SK-N-SH (cell line): ENCODE measurements around the gene NELFA. TPM values are rescaled to one million over a fixed set of nuclear protein-coding genes. Genes with fewer than 3 reads are reported as not detected.

ENCODE experiments used
- CTCF ChIA-PET: fragments of 300-600, 350-600 bp; formaldehyde crosslinking; extraction: SDS; loops from one replicate; lab custom pipeline; 2021; lab: Yijun Ruan, JAX
- POLR2A ChIA-PET: fragments of 350-600 bp; sonication (Branson Sonifier 250); formaldehyde crosslinking; extraction: SDS; loops from one replicate; lab custom pipeline; 2020; ENCODE audit warnings: antibody characterized with exemption, inconsistent platforms; lab: Yijun Ruan, JAX
- DNase-seq: peaks from one replicate; pipeline ENCODE4 v3.0.0; 2012
- H2AFZ ChIP-seq: fragments of 200-600 bp; sonication (generic); 2 replicates; pipeline ENCODE4 v1.8.1; 2016; ENCODE audit warnings: antibody characterized with exemption, mild to moderate bottlenecking, low read depth
- H3F3A ChIP-seq: fragments of 200-600 bp; sonication (generic); replicated peaks from 2 replicates; pipeline ENCODE3; 2016; ENCODE audit warnings: antibody characterized with exemption, mild to moderate bottlenecking; ENCODE audit not compliant: insufficient read depth
- H3K27ac ChIP-seq, 2 experiments: fragments of 200-500 bp in 1 of 2; fragments of 200-600 bp in 1 of 2; sonication (Bioruptor generic) in 1 of 2; sonication (generic), shearing (Covaris generic) in 1 of 2; 2 replicates each; pipeline versions ENCODE4 v1.5.1 to v1.6.1; 2014 to 2016; ENCODE audit warnings: low read depth in 2 of 2, inconsistent platforms in 1 of 2, low read length in 1 of 2, mild to moderate bottlenecking in 1 of 2, mixed read lengths in 1 of 2
- H3K27me3 ChIP-seq: fragments of 200-600 bp; sonication (generic), shearing (Covaris generic); 2 replicates; pipeline ENCODE4 v1.6.1; 2016; ENCODE audit warnings: mixed run types; ENCODE audit not compliant: insufficient read depth
- H3K36me3 ChIP-seq, 2 experiments: fragments of 200-500 bp in 1 of 2; fragments of 200-600 bp in 1 of 2; sonication (Bioruptor generic) in 1 of 2; sonication (generic) in 1 of 2; replicated peaks in 1 of 2; 2 replicates each; pipeline versions ENCODE3 to v1.5.1; 2014 to 2016; ENCODE audit warnings: low read length in 1 of 2, mild to moderate bottlenecking in 1 of 2; ENCODE audit not compliant: insufficient read depth in 2 of 2, control insufficient read depth in 1 of 2
- H3K4me1 ChIP-seq, 2 experiments: fragments of 200-500 bp in 1 of 2; fragments of 200-600 bp in 1 of 2; sonication (Bioruptor generic) in 1 of 2; sonication (generic), shearing (Covaris generic) in 1 of 2; 2 replicates each; pipeline versions ENCODE4 v1.5.1 to v1.6.1; 2014 to 2016; ENCODE audit warnings: low read depth in 1 of 2, low read length in 1 of 2, mixed run types in 1 of 2; ENCODE audit not compliant: insufficient read depth in 2 of 2, control insufficient read depth in 1 of 2
- H3K4me2 ChIP-seq: fragments of 200-600 bp; sonication (generic), shearing (Covaris generic); 2 replicates; pipeline ENCODE4 v1.6.1; 2017; ENCODE audit warnings: mixed run types
- H3K4me3 ChIP-seq, 2 experiments: fragments of 200-500 bp in 1 of 2; fragments of 200-600 bp in 1 of 2; sonication (Bioruptor generic) in 1 of 2; sonication (generic), shearing (Covaris generic) in 1 of 2; 2 replicates each; pipeline versions ENCODE4 v1.5.1 to v1.8.1; 2014 to 2016; ENCODE audit warnings: low read depth in 2 of 2, inconsistent platforms in 1 of 2, low read length in 1 of 2, mild to moderate bottlenecking in 1 of 2, mixed read lengths in 1 of 2, moderate library complexity in 1 of 2
- H3K79me2 ChIP-seq: fragments of 200-600 bp; sonication (generic); 2 replicates; pipeline ENCODE4 v1.8.1; 2017; ENCODE audit warnings: mild to moderate bottlenecking; ENCODE audit not compliant: insufficient read depth
- H3K9ac ChIP-seq: fragments of 200-600 bp; sonication (generic); 2 replicates; pipeline ENCODE4 v1.6.1; 2017; ENCODE audit warnings: mixed run types
- H3K9me2 ChIP-seq: fragments of 200-600 bp; sonication (generic); 2 replicates; pipeline ENCODE4 v1.6.1; 2017; ENCODE audit warnings: mixed run types
- H3K9me3 ChIP-seq: fragments of 200-600 bp; sonication (generic); 2 replicates; pipeline ENCODE4 v1.6.1; 2017; ENCODE audit warnings: mixed run types, mild to moderate bottlenecking, moderate library complexity
- H4K20me1 ChIP-seq: fragments of 200-600 bp; sonication (generic); 2 replicates; pipeline ENCODE4 v1.6.1; 2017; ENCODE audit warnings: mild to moderate bottlenecking, mixed run types; ENCODE audit not compliant: insufficient read depth
- CTCF ChIP-seq: fragments of 200-600 bp; sonication (generic); IDR thresholded peaks from 2 replicates; pipeline ENCODE4 v1.6.1; 2017; ENCODE audit warnings: antibody characterized with exemption, mild to moderate bottlenecking, moderate library complexity
- ELF1 ChIP-seq: IDR thresholded peaks from 2 replicates; pipeline ENCODE4 v1.4.0; 2012
- GABPA ChIP-seq: IDR thresholded peaks from 2 replicates; pipeline ENCODE4 v1.4.0; 2012; ENCODE audit warnings: low read depth, mild to moderate bottlenecking
- MEF2A ChIP-seq: IDR thresholded peaks from 2 replicates; pipeline ENCODE4 v1.4.0; 2012; ENCODE audit warnings: low read depth, borderline replicate concordance
- REST ChIP-seq: IDR thresholded peaks from 2 replicates; pipeline ENCODE4 v1.6.1; 2012; ENCODE audit warnings: mild to moderate bottlenecking, low read depth, low read length, moderate library complexity
- YY1 ChIP-seq: IDR thresholded peaks from 2 replicates; pipeline ENCODE4 v1.4.0; 2012; ENCODE audit warnings: low read depth, mild to moderate bottlenecking
- WGBS: methylation state at CpG from one replicate; pipeline ENCODE4 v1.1.6; 2017; ENCODE audit warnings: low lambda C conversion rate; 5-methylcytosine and 5-hydroxymethylcytosine counted together
- polyA plus RNA-seq, 3 experiments: library from polyadenylated mRNA; depleted of rRNA; stranded (reverse); fragments of >200 nt; gene quantifications; 2 replicates each; pipeline ENCODE4 v1.2.3, GENCODE V29; 2012

The NELFA gene
- polyA plus RNA-seq, 1 of the 3 experiments (the other 2 are of a cell fraction), result 26.8 TPM

- CTCF ChIA-PET, result no interaction called here
- H3F3A ChIP-seq, result peaks cover 5% of the 10 kb centered on the region
- H3K4me2 ChIP-seq, result no peak overlapping the region
Measured at GRCh38 chr4:1948892-1949436, 59.8 kb downstream of the NELFA start.

DNA sequence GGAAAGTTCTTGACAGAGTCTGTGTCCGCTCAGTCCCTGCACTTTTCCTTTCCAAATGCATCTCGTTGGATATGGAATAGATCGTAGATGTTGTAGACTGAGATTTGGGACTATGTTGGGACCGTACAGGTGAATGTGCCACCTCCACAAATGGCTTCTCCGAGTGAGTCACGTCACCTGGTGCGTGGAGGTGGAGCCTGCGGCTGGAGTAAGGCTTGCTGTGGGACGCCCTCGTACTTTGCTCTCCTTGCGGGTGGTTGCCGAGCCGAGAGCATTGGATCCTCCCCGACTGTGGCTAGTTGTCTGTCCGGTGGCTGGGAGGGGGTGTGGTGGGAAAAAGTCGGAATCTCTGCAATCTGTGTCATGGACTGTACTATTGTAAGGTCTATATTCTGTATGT lies 60.5 kb downstream of the NELFA start:
- ChIA-PET POLR2A (no interaction called here), CTCF (no interaction called here)
- H3K36me3 ChIP-seq, result peaks cover 26 to 63% of the 10 kb centered on the region in 2 experiments

More at GRCh38 chr4:1948892-1949436, 59.8 kb downstream of the NELFA start:
- Histone ChIP-seq H3K9me2 (no peaks in the 10 kb centered on the region), H3K4me3 (no peak overlapping the region), H3K4me1 (peaks cover 0 to 21% of the 10 kb centered on the region in 2 experiments; a peak in 1 of 4 replicates), H3K9me3 (no peaks in the 10 kb centered on the region), H3K27ac (no peak overlapping the region), H4K20me1 (no peaks in the 10 kb centered on the region; the same call in 1 of the 2 replicates), H3K79me2 (peaks cover 50% of the 10 kb centered on the region), H3K9ac (no peak overlapping the region), H3K36me3 (peaks cover 20 to 57% of the 10 kb centered on the region in 2 experiments), H3K27me3 (no peaks in the 10 kb centered on the region), H2AFZ (no peak overlapping the region)
- no peak for DNase-seq
- POLR2A ChIA-PET, result no interaction called here
- TF ChIP-seq YY1 (no peak), REST (no peak)
- 98% methylated on average over 7 of the region's 8 CpGs for WGBS

More for the DNA sequence above, 60.5 kb downstream of the NELFA start:
- no peak for TF ChIP-seq CTCF
- TF ChIP-seq ELF1, result no peak
- no peak for TF ChIP-seq GABPA
- no peak for TF ChIP-seq MEF2A
- H3K79me2 ChIP-seq, result peaks cover 58% of the 10 kb centered on the region
- no peak overlapping the region for H2AFZ ChIP-seq
- peaks cover 4% of the 10 kb centered on the region; the same call in 1 of the 2 replicates for H4K20me1 ChIP-seq
- H3K4me3 ChIP-seq, result no peak overlapping the region
- H3K27me3 ChIP-seq, result no peaks in the 10 kb centered on the region
- no peak overlapping the region for H3K9ac ChIP-seq
- no peak overlapping the region for H3K4me2 ChIP-seq
- no peak for DNase-seq
- no peak overlapping the region for H3K27ac ChIP-seq
- peaks cover 5% of the 10 kb centered on the region for H3F3A ChIP-seq
- no peaks in the 10 kb centered on the region for H3K9me3 ChIP-seq
- no peaks in the 10 kb centered on the region for H3K9me2 ChIP-seq
- WGBS, result 93% methylated on average over 16 of the region's 16 CpGs
- peaks cover 0 to 21% of the 10 kb centered on the region in 2 experiments; a peak in 1 of 4 replicates for H3K4me1 ChIP-seq
